Gastroesophageal sphincter (tissue), 3 donors: ENCODE results near the gene MAN2A2.

ENCODE experiments used
- CTCF ChIP-seq, 4 experiments: fragments of 200-600 bp in 2 of 4; fragments of 450-650 bp in 2 of 4; sonication (generic) in 1 of 4; IDR thresholded peaks; one replicate each; pipeline ENCODE4 v1.5.1; 2017 to 2019; ENCODE audit warnings: antibody characterized with exemption in 4 of 4, mild to moderate bottlenecking in 2 of 4, moderate library complexity in 2 of 4
- EP300 ChIP-seq: sonication (generic); formaldehyde crosslinking; IDR thresholded peaks from one replicate; pipeline ENCODE4 v1.6.1; 2017; ENCODE audit warnings: antibody characterized with exemption, mild to moderate bottlenecking
- POLR2A ChIP-seq, 2 donors: fragments of 450-650 bp; IDR thresholded peaks; one replicate each; pipeline ENCODE4 v1.6.1; 2017; ENCODE audit warnings: antibody characterized with exemption in 2 of 2, mild to moderate bottlenecking in 2 of 2, moderate library complexity in 1 of 2
- POLR2AphosphoS5 ChIP-seq: sonication (generic); formaldehyde crosslinking; IDR thresholded peaks from one replicate; pipeline ENCODE4 v1.6.1; 2017; ENCODE audit warnings: antibody characterized with exemption

GRCh38 chr15:90873998-90874605, 29.0 kb upstream of the MAN2A2 start:
- TF ChIP-seq EP300 (no peak), CTCF (IDR thresholded peaks at IDR 0.05) (no peak), POLR2AphosphoS5 (no peak), POLR2A (IDR thresholded peaks at IDR 0.05) (no peak)
